ENCODE data around the gene PNPLA2.

The PNPLA2 gene

GRCh38 chr11:862696-863022 lies 43.9 kb downstream of the PNPLA2 start:
- no peak for DNase-seq

GRCh38 chr11:863023-863909 lies 44.6 kb downstream of the PNPLA2 start:
- peak; percentile 48 for DNase-seq

GRCh38 chr11:863910-864827 lies 45.5 kb downstream of the PNPLA2 start:
- DNase-seq = no peak

- DNase-seq = no peak
Measured at GRCh38 chr11:864898-865297, 46.2 kb downstream of the PNPLA2 start.

- no peak for DNase-seq
Measured at GRCh38 chr11:865462-866430, 47.0 kb downstream of the PNPLA2 start.

- no peak for DNase-seq
Measured at GRCh38 chr11:866481-866880, 47.8 kb downstream of the PNPLA2 start.

GRCh38 chr11:867856-868358 lies 49.2 kb downstream of the PNPLA2 start:
- DNase-seq = no peak

- DNase-seq = no peak
Measured at GRCh38 chr11:868394-868793, 49.7 kb downstream of the PNPLA2 start.

GRCh38 chr11:868802-869201 lies 50.1 kb downstream of the PNPLA2 start:
- DNase-seq = no peak

GRCh38 chr11:869399-870126 lies 50.8 kb downstream of the PNPLA2 start:
- no peak for DNase-seq

- DNase-seq = no peak
Measured at GRCh38 chr11:870127-870413, 51.4 kb downstream of the PNPLA2 start.

GRCh38 chr11:870418-870817 lies 51.7 kb downstream of the PNPLA2 start:
- no peak for DNase-seq

GRCh38 chr11:871472-871871 lies 52.8 kb downstream of the PNPLA2 start:
- no peak for DNase-seq

GRCh38 chr11:872799-873198 lies 54.1 kb downstream of the PNPLA2 start:
- no peak for DNase-seq

- no peak for DNase-seq
Measured at GRCh38 chr11:873706-874105, 55.0 kb downstream of the PNPLA2 start.
